ENCODE data around the gene GNPDA1. TPM values are rescaled to one million over a fixed set of nuclear protein-coding genes. Genes with fewer than 3 reads are reported as not detected.

The GNPDA1 gene
- total RNA-seq: 39.4 and 68.1 TPM in 2 replicates

DNA sequence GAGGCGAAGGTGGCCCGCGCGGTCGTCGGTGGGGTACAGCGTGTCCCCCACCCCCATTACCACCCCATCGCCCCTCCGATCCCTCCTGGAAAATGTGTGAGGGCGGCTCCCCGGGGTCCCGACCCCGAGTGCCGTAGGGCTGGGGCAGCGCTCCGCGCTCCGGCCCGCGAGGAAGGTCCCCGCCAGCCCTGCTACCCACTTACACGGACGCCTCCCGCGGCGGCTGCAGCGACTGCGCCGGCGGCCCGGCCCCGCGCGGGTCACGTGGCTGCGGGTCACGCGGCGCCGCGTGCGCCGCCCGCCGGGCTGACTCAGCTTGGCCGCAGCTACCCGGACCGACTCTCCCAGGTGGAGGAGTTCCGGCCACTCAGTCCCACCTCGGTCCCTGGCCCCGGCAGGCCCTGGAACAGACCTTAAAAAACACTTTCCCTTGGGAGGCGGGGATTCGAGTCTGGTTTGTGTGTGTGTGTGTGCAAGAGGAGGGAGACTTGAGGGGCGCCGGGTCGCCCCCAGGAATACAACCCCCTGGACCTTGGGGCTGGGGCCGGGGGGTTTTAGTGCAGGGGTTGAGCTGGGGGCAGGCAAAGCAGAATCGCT is at the start of gene GNPDA1:
TSS of gene GNPDA1 (minus strand) at position 236 of the 597 bp plus-strand sequence. CDS start 992 bp downstream, outside the sequence.

GRCh38 chr5:141968914-141969608 is 43.8 kb downstream of the GNPDA1 start, which contains the start of gene RNF14:
TSS of gene RNF14 (plus strand) at chr5:141969105. CDS start at chr5:141973589, 4,484 bp downstream.

GRCh38 chr5:141958113-141958512 is 54.7 kb downstream of the GNPDA1 start, which contains the start of gene PCDH12:
TSS of gene PCDH12 (minus strand) at chr5:141958202. CDS start at chr5:141957851, 351 bp downstream.

Other genes starting within 250 kb of the GNPDA1 start
- gene PCDH1, start 134.6 kb downstream of the GNPDA1 start, total RNA-seq: 4.2 and 5.3 TPM in 2 replicates
- gene DELE1, start 89.2 kb downstream of the GNPDA1 start, total RNA-seq: 46.6 and 49.2 TPM in 2 replicates
- under 0.01 TPM in 1 of 2 replicates, not detected in the other for gene PCDH12, start 54.8 kb downstream of the GNPDA1 start, total RNA-seq
- gene RNF14, start 43.9 kb downstream of the GNPDA1 start, total RNA-seq: 49.9 and 89.5 TPM in 2 replicates
- 44.9 and 73.3 TPM in 2 replicates for gene NDFIP1, start 95.8 kb upstream of the GNPDA1 start, total RNA-seq